Measurements from ENCODE around the gene ACAN. TPM values are rescaled to one million over a fixed set of nuclear protein-coding genes. Genes with fewer than 3 reads are reported as not detected.

The ACAN gene
- total RNA-seq, 2 donors from 2014 or later: 0.16 TPM; not detected in 1

- TF ChIP-seq CTCF (IDR thresholded peaks at IDR 0.05): no peak
- no peaks in the 10 kb centered on the region for H3K9me3 ChIP-seq
Measured at GRCh38 chr15:88872706-88873105, 69.5 kb downstream of the ACAN start.

GRCh38 chr15:88873786-88874185 is 70.5 kb downstream of the ACAN start:
- Histone ChIP-seq H3K9me3 (no peaks in the 10 kb centered on the region), H3K27ac (no peak overlapping the region), H3K27me3 (no peaks in the 10 kb centered on the region), H3K36me3 (no peaks in the 10 kb centered on the region), H3K4me3 (no peak overlapping the region), H3K4me1 (no peaks in the 10 kb centered on the region)
- DNase-seq (ENCODE audit: low spot score): no peak
- no peak for TF ChIP-seq CTCF (IDR thresholded peaks at IDR 0.05)

More at GRCh38 chr15:88872706-88873105, 69.5 kb downstream of the ACAN start:
- no peaks in the 10 kb centered on the region for H3K27me3 ChIP-seq
- DNase-seq (ENCODE audit: low spot score): no peak
- H3K4me1 ChIP-seq: no peaks in the 10 kb centered on the region
- no peak overlapping the region for H3K4me3 ChIP-seq
- H3K36me3 ChIP-seq: no peaks in the 10 kb centered on the region
- no peak overlapping the region for H3K27ac ChIP-seq

- Histone ChIP-seq H3K27me3 (no peaks in the 10 kb centered on the region), H3K4me3 (no peak overlapping the region), H3K27ac (no peak overlapping the region), H3K36me3 (no peaks in the 10 kb centered on the region), H3K4me1 (no peaks in the 10 kb centered on the region), H3K9me3 (no peaks in the 10 kb centered on the region)
- no peak for TF ChIP-seq CTCF (IDR thresholded peaks at IDR 0.05)
- no peak for DNase-seq (ENCODE audit: low spot score)
Measured at GRCh38 chr15:88874275-88874674, 71.0 kb downstream of the ACAN start.

GRCh38 chr15:88874684-88875083 is 71.4 kb downstream of the ACAN start:
- no peak overlapping the region for H3K4me3 ChIP-seq
- H3K27me3 ChIP-seq: no peaks in the 10 kb centered on the region
- H3K27ac ChIP-seq: no peak overlapping the region
- TF ChIP-seq CTCF (IDR thresholded peaks at IDR 0.05): no peak
- no peaks in the 10 kb centered on the region for H3K9me3 ChIP-seq
- no peak for DNase-seq (ENCODE audit: low spot score)
- H3K36me3 ChIP-seq: no peaks in the 10 kb centered on the region
- no peaks in the 10 kb centered on the region for H3K4me1 ChIP-seq

- Histone ChIP-seq H3K4me1 (no peaks in the 10 kb centered on the region), H3K27ac (no peak overlapping the region), H3K27me3 (no peaks in the 10 kb centered on the region), H3K36me3 (no peaks in the 10 kb centered on the region), H3K4me3 (no peak overlapping the region), H3K9me3 (no peaks in the 10 kb centered on the region)
- no peak for DNase-seq (ENCODE audit: low spot score)
- TF ChIP-seq CTCF (IDR thresholded peaks at IDR 0.05): no peak
Measured at GRCh38 chr15:88876573-88876972, 73.3 kb downstream of the ACAN start.

- no peak for DNase-seq (ENCODE audit: low spot score)
- H3K9me3 ChIP-seq: no peaks in the 10 kb centered on the region
- TF ChIP-seq CTCF (IDR thresholded peaks at IDR 0.05): no peak
- no peaks in the 10 kb centered on the region for H3K27me3 ChIP-seq
- no peak overlapping the region for H3K4me3 ChIP-seq
- no peak overlapping the region for H3K27ac ChIP-seq
- no peaks in the 10 kb centered on the region for H3K36me3 ChIP-seq
- H3K4me1 ChIP-seq: no peaks in the 10 kb centered on the region
Measured at GRCh38 chr15:88877415-88877814, 74.2 kb downstream of the ACAN start.

All from right atrium auricular region (tissue), 2 donors.